Activated CD8-positive, alpha-beta memory T cell treated with anti-CD3 and anti-CD28 coated beads, Interleukin-2, amount 50 U/mL, for 24 hours (primary cell): Measurements from ENCODE around the gene CYP26B1.
"Not testable (repeated sequence)": the region's sequence is repeated elsewhere in the genome, so short reads cannot be mapped to it uniquely, and the experiment has no call there.

Experiments used
- DNase-seq: peaks from one replicate; pipeline ENCODE4 v3.0.0-alpha.2; 2020; ENCODE audit errors: extremely low read depth

Gene CYP26B1

GRCh38 chr2:72109291-72109690, 38.4 kb downstream of the CYP26B1 start:
- DNase-seq = no peak

- DNase-seq = no peak
These were observed 39.5 kb downstream of the CYP26B1 start for GRCh38 chr2:72108121-72108520.

- no peak for DNase-seq
These were observed 40.7 kb downstream of the CYP26B1 start for GRCh38 chr2:72106978-72107377.

GRCh38 chr2:72104821-72105588, 42.7 kb downstream of the CYP26B1 start:
- DNase-seq = no peak

- no peak for DNase-seq
These were observed 44.0 kb downstream of the CYP26B1 start for GRCh38 chr2:72103690-72104089.

GRCh38 chr2:72103161-72103560, 44.5 kb downstream of the CYP26B1 start:
- DNase-seq = no peak

- DNase-seq = no peak
These were observed 48.7 kb downstream of the CYP26B1 start for GRCh38 chr2:72098935-72099334.

- no peak for DNase-seq
These were observed 50.4 kb downstream of the CYP26B1 start for GRCh38 chr2:72097276-72097675.

GRCh38 chr2:72096181-72096580, 51.5 kb downstream of the CYP26B1 start:
- no peak for DNase-seq

GRCh38 chr2:72095364-72095763, 52.3 kb downstream of the CYP26B1 start:
- DNase-seq = no peak

- no peak for DNase-seq
These were observed 53.0 kb downstream of the CYP26B1 start for GRCh38 chr2:72094701-72095100.

- no peak for DNase-seq
These were observed 55.6 kb downstream of the CYP26B1 start for GRCh38 chr2:72092111-72092510.

GRCh38 chr2:72090781-72091482, 56.7 kb downstream of the CYP26B1 start:
- DNase-seq = no peak

GRCh38 chr2:72090271-72090720, 57.4 kb downstream of the CYP26B1 start:
- no peak for DNase-seq

GRCh38 chr2:72089537-72089936, 58.1 kb downstream of the CYP26B1 start:
- DNase-seq = no peak

- DNase-seq = no peak
These were observed 58.6 kb downstream of the CYP26B1 start for GRCh38 chr2:72089028-72089427.

GRCh38 chr2:72086871-72087633, 60.6 kb downstream of the CYP26B1 start:
- DNase-seq = not testable (repeated sequence)

- no peak for DNase-seq
These were observed 62.1 kb downstream of the CYP26B1 start for GRCh38 chr2:72085513-72085912.

GRCh38 chr2:72085036-72085435, 62.6 kb downstream of the CYP26B1 start:
- DNase-seq = no peak

GRCh38 chr2:72084584-72084976, 63.1 kb downstream of the CYP26B1 start:
- DNase-seq = no peak

GRCh38 chr2:72083751-72084583, 63.7 kb downstream of the CYP26B1 start:
- no peak for DNase-seq

GRCh38 chr2:72082887-72083286, 64.8 kb downstream of the CYP26B1 start:
- no peak for DNase-seq
